T-cell (primary cell): ENCODE measurements around the gene SDHC. TPM values are rescaled to one million over a fixed set of nuclear protein-coding genes. Genes with fewer than 3 reads are reported as not detected.

ENCODE experiments used
- ATAC-seq, 4 experiments: fragments of 200-7000 bp in 3 of 4; fragments of 150-1000 bp in 1 of 4; cut with Tn5 transposase; replicated peaks in 1 of 4; 1 replicate in 3 of 4; 2 replicates in 1 of 4; pipeline ENCODE4 v1.10.0; 2021; ENCODE audit warnings: moderate library complexity in 3 of 4, mild to moderate bottlenecking in 2 of 4, moderate number of reproducible peaks in 1 of 4
- CTCF ChIA-PET, 2 donors: fragments of 300-600 bp; sonication (Branson Sonifier 250); formaldehyde crosslinking; loops; one replicate each; lab custom pipeline; 2022; ENCODE audit warnings: antibody characterized with exemption in 2 of 2; lab: Charles Lee
- POLR2A ChIA-PET, 2 donors: fragments of 300-600 bp; sonication (Branson Sonifier 250); formaldehyde crosslinking; loops; one replicate each; lab custom pipeline; 2022; ENCODE audit warnings: antibody characterized with exemption in 2 of 2; lab: Charles Lee
- DNase-seq, 35 experiments: peaks; one replicate each; pipeline versions ENCODE4 v3.0.0 to v3.0.0-alpha.2; 2013 to 2023
- H3K27ac ChIP-seq: one replicate; pipeline ENCODE4 v1.5.1; 2013; ENCODE audit warnings: low read length
- H3K27me3 ChIP-seq, 2 experiments: replicated peaks in 1 of 2; 1 replicate in 1 of 2; 2 replicates in 1 of 2; pipeline versions ENCODE4 v1.6.1 to v1.7.0; 2013; ENCODE audit warnings: low read length in 1 of 2, mixed read lengths in 1 of 2; ENCODE audit not compliant: control insufficient read depth in 2 of 2, insufficient read depth in 2 of 2; ENCODE audit errors: extremely low read depth in 1 of 2
- H3K36me3 ChIP-seq, 2 donors: 1 replicate in 1 of 2; 2 replicates in 1 of 2; pipeline versions ENCODE4 v1.6.1 to v1.7.0; 2013; ENCODE audit warnings: low read length in 1 of 2; ENCODE audit not compliant: control insufficient read depth in 2 of 2, insufficient read depth in 1 of 2; ENCODE audit errors: extremely low read depth in 1 of 2
- H3K4me1 ChIP-seq, 2 experiments: 1 replicate in 1 of 2; 2 replicates in 1 of 2; pipeline versions ENCODE4 v1.6.1 to v1.7.0; 2013; ENCODE audit warnings: low read length in 2 of 2, mixed read lengths in 1 of 2; ENCODE audit not compliant: insufficient read depth in 2 of 2, control insufficient read depth in 1 of 2; ENCODE audit errors: extremely low read depth in 1 of 2
- H3K4me3 ChIP-seq, 2 donors: 1 replicate in 1 of 2; 2 replicates in 1 of 2; pipeline versions ENCODE4 v1.5.1 to v1.7.0; 2013; ENCODE audit warnings: mild to moderate bottlenecking in 2 of 2, low read length in 1 of 2, moderate library complexity in 1 of 2; ENCODE audit not compliant: control insufficient read depth in 1 of 2; ENCODE audit errors: extremely low read depth in 1 of 2
- H3K9me3 ChIP-seq: 2 replicates; pipeline ENCODE4 v1.7.0; 2013
- H3K27ac Mint-ChIP-seq, 2 donors: one replicate each; pipeline ENCODE4 v1.8.0; 2020 to 2021; ENCODE audit warnings: mild to moderate bottlenecking in 2 of 2, mixed read lengths in 2 of 2
- H3K27me3 Mint-ChIP-seq, 2 donors: one replicate each; pipeline ENCODE4 v1.8.0; 2021 to 2022; ENCODE audit warnings: mixed read lengths in 2 of 2
- H3K36me3 Mint-ChIP-seq: one replicate; pipeline ENCODE4 v1.8.0; 2021; ENCODE audit warnings: mixed read lengths
- H3K4me1 Mint-ChIP-seq, 3 donors: one replicate each; pipeline ENCODE4 v1.8.0; 2020 to 2022; ENCODE audit warnings: mixed read lengths in 3 of 3, mild to moderate bottlenecking in 1 of 3
- H3K4me3 Mint-ChIP-seq, 3 donors: one replicate each; pipeline ENCODE4 v1.8.0; 2020 to 2022; ENCODE audit warnings: mild to moderate bottlenecking in 3 of 3, mixed read lengths in 3 of 3, moderate library complexity in 3 of 3
- H3K9me3 Mint-ChIP-seq, 3 donors: one replicate each; pipeline ENCODE4 v1.8.0; 2020 to 2022; ENCODE audit warnings: mixed read lengths in 3 of 3
- WGBS: methylation state at CpG from one replicate; pipeline ENCODE4 v1.1.5; 2013; ENCODE audit warnings: missing lambda C conversion rate; ENCODE audit not compliant: insufficient coverage; 5-methylcytosine and 5-hydroxymethylcytosine counted together
- total RNA-seq, 35 experiments: library from RNA in 6 of 35; stranded (reverse) in 6 of 35; fragments of 120-200 nt in 1 of 35; gene quantifications; one replicate each; pipeline versions ENCODE4 v1.2.1 to v1.2.4 and lab custom pipeline; 2013 to 2026

SDHC gene
- total RNA-seq, 5 donors from 2014 or later (not counting 1 experiment from before 2014, with no cell fraction given): 86.4 to 106 (median 103) TPM

- H3K36me3 Mint-ChIP-seq: peaks cover 43% of the 10 kb centered on the region
Observed at GRCh38 chr1:161342177-161342576, 28.0 kb downstream of the SDHC start.

GRCh38 chr1:161342821-161343220 is 28.6 kb downstream of the SDHC start:
- Mint-ChIP-seq H3K36me3 (peaks cover 41% of the 10 kb centered on the region), H3K4me1 (peaks cover 0 to 5% (median 2%) of the 10 kb centered on the region in 3 donors), H3K27me3 (no peaks in the 10 kb centered on the region), H3K27ac (no peak overlapping the region), H3K4me3 (no peak overlapping the region), H3K9me3 (no peaks in the 10 kb centered on the region)
- no peak for ATAC-seq
- no peaks in the 10 kb centered on the region for H3K4me1 ChIP-seq
- peaks cover 0 to 49% of the 10 kb centered on the region in 2 donors for H3K36me3 ChIP-seq
- no peak overlapping the region for H3K4me3 ChIP-seq
- CTCF ChIA-PET: interaction anchor here (0.7 kb wide), 2 partner anchors 110 to 117 kb away, joined by 4 to 5 read pairs; partner anchors contain the start of gene TOMM40L (in 1 of the 2)
- WGBS: 95% methylated on average over 2 of the region's 5 CpGs
- H3K9me3 ChIP-seq: no peaks in the 10 kb centered on the region
- DNase-seq: no peak
- no peaks in the 10 kb centered on the region for H3K27me3 ChIP-seq
- POLR2A ChIA-PET: interaction anchor here in 1 of 2 donors (0.6 kb wide), 1 partner anchor 24 kb away, joined by 6 read pairs; no protein-coding TSS in a partner anchor
- H3K27ac ChIP-seq: no peak overlapping the region

More at GRCh38 chr1:161342177-161342576, 28.0 kb downstream of the SDHC start:
- H3K27me3 ChIP-seq: no peaks in the 10 kb centered on the region
- no peak overlapping the region for H3K4me3 ChIP-seq
- H3K9me3 ChIP-seq: no peaks in the 10 kb centered on the region
- Mint-ChIP-seq H3K27me3 (no peaks in the 10 kb centered on the region), H3K4me1 (peaks cover 0 to 5% (median 2%) of the 10 kb centered on the region in 3 donors), H3K27ac (no peak overlapping the region), H3K9me3 (no peaks in the 10 kb centered on the region), H3K4me3 (no peak overlapping the region)
- ATAC-seq (no peak), DNase-seq (no peak)
- ChIA-PET POLR2A (interaction anchor here in 1 of 2 donors (0.6 kb wide), 1 partner anchor 24 kb away, joined by 6 read pairs; no protein-coding TSS in a partner anchor), CTCF (interaction anchor here (0.7 kb wide), 2 partner anchors 109 to 116 kb away, joined by 4 to 5 read pairs; partner anchors contain the start of gene TOMM40L (in 1 of the 2))
- no peak overlapping the region for H3K27ac ChIP-seq
- WGBS: no CpG with 5 or more reads among the region's 2 CpGs
- H3K4me1 ChIP-seq: no peaks in the 10 kb centered on the region
- peaks cover 0 to 51% of the 10 kb centered on the region in 2 donors for H3K36me3 ChIP-seq

- Histone ChIP-seq H3K9me3 (no peaks in the 10 kb centered on the region), H3K27me3 (no peaks in the 10 kb centered on the region), H3K4me3 (no peak overlapping the region), H3K36me3 (peaks cover 0 to 20% of the 10 kb centered on the region in 2 donors), H3K27ac (no peak overlapping the region), H3K4me1 (no peaks in the 10 kb centered on the region)
- H3K9me3 Mint-ChIP-seq: no peaks in the 10 kb centered on the region
- no CpG with 5 or more reads among the region's 1 CpG for WGBS
- no peak for DNase-seq
- peaks cover 11% of the 10 kb centered on the region for H3K36me3 Mint-ChIP-seq
- H3K4me3 Mint-ChIP-seq: no peak overlapping the region
- CTCF ChIA-PET: no interaction called here
- H3K27ac Mint-ChIP-seq: no peak overlapping the region
- POLR2A ChIA-PET: no interaction called here
- no peak for ATAC-seq
- no peaks in the 10 kb centered on the region for H3K27me3 Mint-ChIP-seq
- H3K4me1 Mint-ChIP-seq: peaks cover 0 to 8% (median 2%) of the 10 kb centered on the region in 3 donors
Observed at GRCh38 chr1:161350671-161351070, 36.5 kb downstream of the SDHC start.

GRCh38 chr1:161351482-161351881 is 37.3 kb downstream of the SDHC start:
- H3K9me3 ChIP-seq: no peaks in the 10 kb centered on the region
- no peak overlapping the region for H3K27ac ChIP-seq
- H3K27me3 Mint-ChIP-seq: no peaks in the 10 kb centered on the region
- peaks cover 0 to 8% (median 2%) of the 10 kb centered on the region in 3 donors for H3K4me1 Mint-ChIP-seq
- no peak for ATAC-seq
- H3K4me3 Mint-ChIP-seq: no peak overlapping the region
- peaks cover 0 to 18% of the 10 kb centered on the region in 2 donors for H3K36me3 ChIP-seq
- H3K4me3 ChIP-seq: no peak overlapping the region
- whole genome bisulfite sequencing: no CpG with 5 or more reads among the region's 1 CpG
- H3K27ac Mint-ChIP-seq: no peak overlapping the region
- ChIA-PET CTCF (interaction anchor here in 1 of 2 donors (0.8 kb wide), 1 partner anchor 143 kb away, joined by 3 read pairs; no protein-coding TSS in a partner anchor), POLR2A (no interaction called here)
- H3K9me3 Mint-ChIP-seq: no peaks in the 10 kb centered on the region
- peaks cover 14% of the 10 kb centered on the region for H3K36me3 Mint-ChIP-seq
- no peaks in the 10 kb centered on the region for H3K27me3 ChIP-seq
- no peaks in the 10 kb centered on the region for H3K4me1 ChIP-seq
- no peak for DNase-seq

GRCh38 chr1:161357073-161357472 is 42.9 kb downstream of the SDHC start:
- Histone ChIP-seq H3K27me3 (no peaks in the 10 kb centered on the region), H3K4me3 (no peak overlapping the region), H3K9me3 (no peaks in the 10 kb centered on the region), H3K27ac (no peak overlapping the region), H3K4me1 (no peaks in the 10 kb centered on the region), H3K36me3 (peaks cover 0 to 32% of the 10 kb centered on the region in 2 donors)
- DNase-seq: no peak
- H3K27me3 Mint-ChIP-seq: no peaks in the 10 kb centered on the region
- no peak overlapping the region for H3K4me3 Mint-ChIP-seq
- no peak for ATAC-seq
- H3K36me3 Mint-ChIP-seq: peaks cover 17% of the 10 kb centered on the region
- POLR2A ChIA-PET: no interaction called here
- H3K4me1 Mint-ChIP-seq: peaks cover 0 to 9% (median 5%) of the 10 kb centered on the region in 3 donors
- 99% methylated on average over 7 of the region's 8 CpGs for whole genome bisulfite sequencing
- no peaks in the 10 kb centered on the region for H3K9me3 Mint-ChIP-seq
- H3K27ac Mint-ChIP-seq: no peak overlapping the region
- CTCF ChIA-PET: interaction anchor here in 1 of 2 donors (0.7 kb wide), 1 partner anchor 1235 kb away, joined by 6 read pairs; no protein-coding TSS in a partner anchor

- DNase-seq (no peak), ATAC-seq (no peak)
- H3K9me3 Mint-ChIP-seq: no peaks in the 10 kb centered on the region
- H3K4me3 Mint-ChIP-seq: no peak overlapping the region
- no peaks in the 10 kb centered on the region for H3K27me3 Mint-ChIP-seq
- H3K27ac Mint-ChIP-seq: peak overlapping the region in 1 of 2 donors; percentile 44
- peaks cover 0 to 36% of the 10 kb centered on the region in 2 donors for H3K36me3 ChIP-seq
- H3K4me1 Mint-ChIP-seq: peaks cover 0 to 7% (median 5%) of the 10 kb centered on the region in 3 donors
- no peak overlapping the region for H3K4me3 ChIP-seq
- POLR2A ChIA-PET: no interaction called here
- H3K27ac ChIP-seq: no peak overlapping the region
- H3K4me1 ChIP-seq: no peaks in the 10 kb centered on the region
- CTCF ChIA-PET: no interaction called here
- peaks cover 26% of the 10 kb centered on the region for H3K36me3 Mint-ChIP-seq
- H3K27me3 ChIP-seq: no peaks in the 10 kb centered on the region
- H3K9me3 ChIP-seq: no peaks in the 10 kb centered on the region
Observed at GRCh38 chr1:161359291-161359690, 45.1 kb downstream of the SDHC start.
